Astrocyte of the hippocampus (primary cell): ENCODE data around the gene HOXD4.

ENCODE experiments used
- DNase-seq: peaks from one replicate; pipeline ENCODE4 v3.0.0; 2011; ENCODE audit warnings: low read depth, low spot score

The HOXD4 gene

GRCh38 chr2:176151442-176152287, at the start of gene HOXD4:
Gene HOXD4 (plus strand): TSS chr2:176151550. CDS start chr2:176151634, 84 bp downstream.
- no peak for DNase-seq

GRCh38 chr2:176101842-176102241, 49.5 kb upstream of the HOXD4 start:
- DNase-seq = no peak

GRCh38 chr2:176102309-176102866, 49.0 kb upstream of the HOXD4 start:
- no peak for DNase-seq

DNA sequence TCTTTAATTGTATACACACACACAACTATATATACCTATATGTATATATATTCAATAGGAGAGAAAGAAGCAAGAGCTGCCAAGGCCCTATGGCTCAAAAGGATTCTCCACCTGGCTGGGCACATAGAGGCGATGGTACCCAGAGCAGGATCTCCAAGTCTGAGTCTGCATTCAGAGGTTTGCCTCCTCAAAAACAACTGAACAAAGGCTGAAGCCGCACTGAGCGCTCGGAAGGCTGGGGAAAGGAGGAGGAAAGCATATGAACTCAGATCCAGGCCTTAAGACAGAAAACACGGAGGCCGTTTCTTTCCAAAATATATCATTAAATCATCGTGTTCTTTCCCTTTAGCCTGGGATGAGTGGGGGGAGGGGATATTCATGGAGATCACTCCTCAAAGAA, 48.2 kb upstream of the HOXD4 start:
- DNase-seq = no peak

- DNase-seq = no peak
These were observed 47.5 kb upstream of the HOXD4 start for GRCh38 chr2:176103742-176104315.

DNA sequence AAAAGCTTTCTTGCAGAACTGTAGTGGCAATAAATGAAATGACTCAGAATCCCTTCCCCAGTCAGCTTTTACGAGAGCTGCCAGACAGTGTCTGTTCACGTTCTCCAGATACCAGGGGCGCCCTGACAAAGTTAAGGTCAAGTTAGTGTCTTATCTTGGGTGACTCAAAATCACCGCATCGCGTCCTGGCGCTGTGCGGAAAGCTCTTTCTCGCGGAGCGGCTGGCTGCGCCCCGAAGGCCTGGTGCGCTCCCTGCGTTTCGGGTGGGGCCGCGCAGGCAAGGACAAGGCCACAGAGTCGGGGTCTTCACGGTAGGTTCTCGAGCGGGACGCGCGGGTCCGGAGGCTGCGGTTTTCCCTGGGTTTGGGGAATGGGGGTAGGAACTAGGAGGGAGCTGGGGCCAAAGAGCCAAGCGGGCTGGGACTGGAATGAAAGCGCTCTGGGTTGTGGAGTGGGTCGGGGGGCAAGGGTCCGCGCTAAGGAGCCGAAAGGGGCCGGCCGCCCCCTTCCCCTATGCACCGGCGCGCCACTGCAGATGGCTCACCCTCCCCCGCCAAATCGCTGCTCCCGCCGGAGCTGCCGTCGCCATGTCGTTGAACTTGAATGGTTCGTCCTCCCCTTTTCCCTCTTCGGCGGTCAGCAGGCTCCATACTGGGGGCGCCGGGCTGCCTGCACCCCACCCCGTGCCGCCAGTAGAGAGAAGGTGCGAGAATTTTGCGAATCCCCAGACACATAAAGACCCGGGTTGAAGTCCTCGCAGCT, 46.9 kb upstream of the HOXD4 start:
- no peak for DNase-seq

- no peak for DNase-seq
These were observed 46.1 kb upstream of the HOXD4 start for GRCh38 chr2:176105078-176105729.

DNA sequence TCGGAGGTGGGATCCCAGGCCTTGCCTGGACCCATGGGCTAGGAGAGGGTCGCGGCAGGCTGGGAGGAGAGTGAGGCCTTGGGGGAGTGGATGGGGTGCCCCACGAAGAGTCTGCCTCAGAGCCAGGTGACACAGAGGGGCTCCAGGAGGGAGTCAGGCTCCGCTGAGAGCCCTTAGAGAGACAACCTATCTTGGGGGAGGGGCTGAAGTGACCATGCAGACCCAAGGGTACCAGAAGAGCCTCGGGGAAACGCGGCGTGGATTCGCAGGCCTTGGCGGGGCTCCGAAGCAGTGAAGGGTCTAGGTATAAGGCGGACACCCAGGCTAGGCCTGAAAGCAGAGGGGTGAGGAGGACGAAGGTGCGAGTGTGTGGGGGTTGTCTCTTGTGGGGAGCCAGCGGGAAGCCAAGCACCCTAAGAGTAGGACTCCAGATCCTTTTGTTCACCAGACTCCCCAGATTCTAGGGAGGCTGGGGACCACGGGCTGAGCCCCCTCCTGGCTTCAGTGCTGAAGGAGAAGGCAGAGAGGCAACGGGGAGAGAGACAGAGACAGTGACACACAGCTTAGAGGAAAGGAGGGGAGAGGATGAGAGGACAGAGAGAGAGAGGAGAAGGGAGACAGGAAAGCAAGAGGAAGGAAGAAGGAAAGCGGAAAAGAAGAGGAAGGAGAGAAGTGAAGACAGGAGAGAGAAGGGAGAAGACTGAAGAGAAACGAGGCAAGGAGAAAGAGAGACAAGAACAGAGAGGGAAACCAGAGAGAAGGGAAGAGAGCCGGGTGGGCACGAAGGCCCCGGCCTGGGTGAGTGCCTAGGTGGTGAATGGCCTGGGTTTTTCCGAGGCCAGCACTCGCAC, 45.4 kb upstream of the HOXD4 start:
- DNase-seq = no peak

- no peak for DNase-seq
These were observed 44.5 kb upstream of the HOXD4 start, which contains the start of gene HOXD11 for GRCh38 chr2:176106581-176107539. Gene HOXD11 (plus strand): TSS chr2:176107280. CDS start chr2:176107356, 76 bp downstream.

- no peak for DNase-seq
These were observed 43.6 kb upstream of the HOXD4 start for GRCh38 chr2:176107731-176108181.

GRCh38 chr2:176109192-176109901, 42.0 kb upstream of the HOXD4 start:
- DNase-seq = no peak

DNA sequence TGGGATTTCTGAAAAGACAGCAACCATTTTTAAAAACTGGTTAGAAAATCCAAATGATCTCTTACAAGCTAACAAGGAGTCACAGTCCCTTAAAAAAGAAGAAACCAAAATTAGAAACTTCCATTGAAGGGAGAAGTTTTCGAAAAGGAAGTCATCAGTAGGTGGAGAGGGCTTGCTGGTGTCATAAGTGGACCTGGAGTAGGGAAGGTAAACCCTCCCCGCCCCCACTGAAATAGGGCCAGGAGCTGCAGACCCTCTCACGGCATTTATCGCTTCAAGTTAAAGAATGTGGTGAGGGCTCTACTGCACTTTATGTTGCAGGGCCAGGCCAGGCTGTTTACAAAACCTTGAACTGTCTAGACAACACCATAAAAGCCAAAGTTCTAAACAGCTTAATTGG, 41.4 kb upstream of the HOXD4 start:
- no peak for DNase-seq

DNA sequence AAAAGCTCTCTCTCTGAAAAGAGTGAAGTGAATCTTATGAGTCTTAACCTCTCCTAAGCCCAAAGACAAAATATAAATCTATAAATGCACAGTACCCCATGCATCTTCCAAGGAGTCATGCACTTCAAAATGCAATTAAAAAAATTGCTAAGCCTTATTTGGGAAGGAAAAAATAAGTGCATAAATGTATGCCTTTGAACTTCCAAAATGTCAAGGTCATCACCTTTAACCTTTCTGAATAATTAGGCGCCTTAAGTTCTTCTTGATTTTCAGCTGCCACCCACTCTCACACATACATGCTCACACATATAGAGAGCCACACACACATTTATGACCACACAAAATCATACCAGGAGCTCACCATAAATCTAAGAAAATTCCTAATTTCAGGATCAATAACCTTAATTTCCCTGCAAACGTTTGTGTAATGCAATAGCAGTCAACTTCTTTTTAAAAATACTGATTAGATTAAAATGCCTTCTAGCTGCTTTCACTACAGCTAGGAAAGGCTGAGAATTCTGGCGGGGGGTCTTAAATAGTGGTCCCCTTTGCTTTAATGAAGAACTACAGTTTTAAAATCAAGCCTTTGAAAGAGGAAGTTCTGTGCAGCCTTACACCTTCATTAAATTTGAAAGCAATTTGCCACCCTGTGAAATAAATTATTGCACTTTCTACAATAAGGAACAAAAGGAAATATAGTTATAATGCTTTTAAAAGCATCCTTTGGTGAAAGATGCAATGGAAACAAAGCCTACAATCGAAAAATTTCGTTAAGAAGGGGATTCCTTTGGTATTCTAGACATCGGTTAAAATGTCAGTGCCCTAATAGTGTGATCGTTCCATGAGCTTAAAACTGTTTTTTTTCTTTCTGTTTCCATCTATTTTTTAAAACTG, 40.7 kb upstream of the HOXD4 start:
- DNase-seq = no peak

- peak; percentile 54 for DNase-seq
These were observed 40.1 kb upstream of the HOXD4 start for GRCh38 chr2:176111309-176111663.

- DNase-seq = no peak
These were observed 39.4 kb upstream of the HOXD4 start for GRCh38 chr2:176111846-176112374.

DNA sequence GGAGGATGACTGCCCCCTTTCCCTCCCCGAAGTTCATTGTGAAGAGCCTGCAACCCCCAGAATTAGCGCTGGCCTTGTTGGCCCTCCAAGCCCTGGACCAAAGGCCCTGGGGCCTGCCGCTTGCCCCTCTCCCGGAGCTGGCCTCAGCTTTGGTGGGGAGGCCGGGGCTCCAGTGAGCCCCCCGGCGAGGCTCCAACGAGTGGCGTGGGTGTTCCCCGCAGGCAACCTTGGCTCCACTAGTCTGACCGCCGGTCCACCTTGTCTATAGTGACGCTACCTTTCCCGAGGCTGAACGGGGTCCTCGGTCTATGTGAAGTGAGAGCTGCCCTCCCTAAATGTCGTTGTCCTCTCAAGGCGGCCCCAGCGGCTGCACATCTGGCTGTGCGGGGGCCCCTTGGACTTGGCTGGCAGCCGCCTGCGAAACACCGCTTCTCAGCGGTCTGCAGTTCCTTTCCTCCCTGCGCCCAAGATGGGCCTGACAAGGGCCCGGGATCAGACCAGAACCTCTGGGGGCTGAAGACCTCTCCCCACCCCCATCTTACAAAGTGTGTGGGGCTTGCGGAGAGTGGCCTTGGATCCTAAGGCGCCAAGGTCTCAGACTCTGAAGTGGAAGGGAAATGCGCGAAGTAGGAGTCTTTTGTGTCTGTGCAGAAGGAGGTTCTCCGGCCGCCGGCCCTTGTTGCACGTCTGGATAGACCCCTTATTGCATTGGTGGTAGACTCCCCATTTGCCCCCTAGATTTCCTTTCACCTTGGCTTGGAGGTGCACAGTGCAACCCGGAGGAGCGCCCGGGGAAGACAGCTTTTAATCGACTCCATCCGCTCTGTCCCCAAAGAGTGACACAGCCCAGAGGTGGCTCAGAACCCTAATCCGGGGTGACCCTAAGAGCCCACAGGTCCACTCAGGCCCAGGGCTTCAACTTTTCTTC, 38.7 kb upstream of the HOXD4 start:
- no peak for DNase-seq
